K562 treated with DMSO at 1 percent for 12 hours (cell line): ENCODE results near the gene KRT5. TPM values are rescaled to one million over a fixed set of nuclear protein-coding genes. Genes with fewer than 3 reads are reported as not detected.

ENCODE experiments used
- total RNA-seq: library from RNA; unstranded; fragments of 300-600 nt; gene quantifications from 2 replicates; pipeline ENCODE4 v1.2.3, GENCODE V29; 2022; ENCODE audit not compliant: insufficient read depth

The KRT5 gene
- not detected in 2 replicates for total RNA-seq

GRCh38 chr12:52519826-52520662, at the start of gene KRT5:
Gene KRT5 (minus strand): TSS chr12:52520394. CDS start chr12:52520296, 98 bp downstream.

GRCh38 chr12:52552681-52553195, 32.5 kb upstream of the KRT5 start, which contains the start of gene KRT71:
Gene KRT71 (minus strand): TSS chr12:52553145. CDS start chr12:52553077, 68 bp downstream.

GRCh38 chr12:52493172-52493571, 27.0 kb downstream of the KRT5 start, which contains the start of gene KRT6A:
Gene KRT6A (minus strand): TSS chr12:52493257. CDS start chr12:52493188, 69 bp downstream.

GRCh38 chr12:52473768-52474167, 46.4 kb downstream of the KRT5 start, which contains the start of gene KRT6C:
Gene KRT6C (minus strand): TSS chr12:52473805. CDS start chr12:52473737, 68 bp downstream.

Other genes with a start within 250 kb of the KRT5 start
- not detected in 2 replicates for gene KRT86, start 245.7 kb downstream of the KRT5 start, total RNA-seq
- gene KRT81, start 228.9 kb downstream of the KRT5 start, total RNA-seq: 0.33 TPM in 1 of 2 replicates, not detected in the other
- gene KRT83, start 199.0 kb downstream of the KRT5 start, total RNA-seq: not detected in 2 replicates
- not detected in 2 replicates for gene KRT85, start 152.9 kb downstream of the KRT5 start, total RNA-seq
- gene KRT84, start 134.7 kb downstream of the KRT5 start, total RNA-seq: not detected in 2 replicates
- gene KRT82, start 114.1 kb downstream of the KRT5 start, total RNA-seq: not detected in 2 replicates
- not detected in 2 replicates for gene KRT75, start 86.0 kb downstream of the KRT5 start, total RNA-seq
- not detected in 2 replicates for gene KRT6B, start 68.2 kb downstream of the KRT5 start, total RNA-seq
- not detected in 2 replicates for gene KRT6C, start 46.6 kb downstream of the KRT5 start, total RNA-seq
- gene KRT6A, start 27.1 kb downstream of the KRT5 start, total RNA-seq: not detected in 2 replicates
- not detected in 2 replicates for gene KRT71, start 32.8 kb upstream of the KRT5 start, total RNA-seq
- not detected in 2 replicates for gene KRT74, start 53.4 kb upstream of the KRT5 start, total RNA-seq
- gene KRT72, start 81.1 kb upstream of the KRT5 start, total RNA-seq: not detected in 2 replicates
- gene KRT73, start 98.2 kb upstream of the KRT5 start, total RNA-seq: not detected in 2 replicates
- 0.26 TPM in 1 of 2 replicates, not detected in the other for gene KRT2, start 131.8 kb upstream of the KRT5 start, total RNA-seq
- gene KRT1, start 160.0 kb upstream of the KRT5 start, total RNA-seq: not detected in 2 replicates
- not detected in 2 replicates for gene KRT77, start 183.1 kb upstream of the KRT5 start, total RNA-seq